ENCODE data around the gene RBL1. TPM values are rescaled to one million over a fixed set of nuclear protein-coding genes. Genes with fewer than 3 reads are reported as not detected.
A peak's percentile ranks its signal among the peaks of the same experiment; 100 is the strongest.

RBL1 gene
- total RNA-seq, result 10 to 100 TPM in 1 of 2 donors, 1 to 10 TPM in 1; 2.5 to 17.1 TPM

DNA sequence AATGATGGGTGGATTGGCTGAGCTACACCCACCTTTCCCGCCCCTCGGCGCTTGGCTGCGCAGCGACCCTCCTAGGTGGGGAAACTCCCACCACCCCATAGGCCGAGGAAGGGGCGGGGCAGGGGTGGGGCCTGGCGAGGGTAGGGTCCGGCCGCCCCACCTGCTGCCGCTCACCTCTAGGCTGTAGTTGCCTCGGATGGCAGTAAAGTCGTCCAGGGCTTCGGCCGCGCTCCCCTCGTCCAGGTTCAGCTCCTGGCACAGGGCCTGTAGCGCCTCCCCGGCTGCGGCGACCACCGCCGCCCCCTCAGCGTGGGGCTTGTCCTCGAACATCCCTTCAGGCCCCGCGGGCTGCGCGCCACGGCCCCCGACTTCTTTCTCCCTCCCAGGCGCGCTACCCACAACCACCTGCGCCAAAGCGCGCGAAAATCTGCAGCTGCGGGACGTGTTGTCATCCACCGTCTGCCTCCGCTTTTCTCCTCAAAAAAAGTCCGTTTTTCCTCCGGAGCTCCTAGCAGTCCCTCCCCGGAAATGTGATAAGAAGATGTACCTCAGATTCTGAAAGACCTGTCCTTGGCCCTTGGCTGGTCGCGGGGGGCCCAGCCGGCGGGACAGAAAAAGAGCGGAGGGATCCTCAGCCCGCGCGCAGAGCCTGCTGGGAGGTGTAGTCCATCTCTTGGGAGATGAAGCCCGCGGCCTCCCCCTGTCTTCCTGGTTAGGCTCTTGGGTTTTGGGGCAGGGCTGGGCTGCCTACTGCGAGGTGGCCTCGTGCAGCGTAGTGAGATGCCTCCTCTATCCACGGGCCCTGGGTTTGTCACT lies at the start of gene RBL1:
Gene RBL1, minus strand, starts transcription at position 399 of the 816 bp plus-strand sequence. Its CDS starts 69 bp downstream, at position 330.
- Histone ChIP-seq H3K9me3 (no peaks in the 10 kb centered on the region), H3K4me3 (peak within 1 kb of the TSS; percentile 82), H3K27ac (peak within 1 kb of the TSS; percentile 39 to 55), H3K4me1 (ENCODE audit: control insufficient read depth in 1 of 2, low read depth in 2 of 2) (peaks cover 8 to 15% of the 10 kb centered on the region in 2 donors), H3K27me3 (replicated peaks; ENCODE audit: insufficient read depth) (no peaks in the 10 kb centered on the region), H3K36me3 (no peaks in the 10 kb centered on the region)
- TF ChIP-seq, protein P1, sequence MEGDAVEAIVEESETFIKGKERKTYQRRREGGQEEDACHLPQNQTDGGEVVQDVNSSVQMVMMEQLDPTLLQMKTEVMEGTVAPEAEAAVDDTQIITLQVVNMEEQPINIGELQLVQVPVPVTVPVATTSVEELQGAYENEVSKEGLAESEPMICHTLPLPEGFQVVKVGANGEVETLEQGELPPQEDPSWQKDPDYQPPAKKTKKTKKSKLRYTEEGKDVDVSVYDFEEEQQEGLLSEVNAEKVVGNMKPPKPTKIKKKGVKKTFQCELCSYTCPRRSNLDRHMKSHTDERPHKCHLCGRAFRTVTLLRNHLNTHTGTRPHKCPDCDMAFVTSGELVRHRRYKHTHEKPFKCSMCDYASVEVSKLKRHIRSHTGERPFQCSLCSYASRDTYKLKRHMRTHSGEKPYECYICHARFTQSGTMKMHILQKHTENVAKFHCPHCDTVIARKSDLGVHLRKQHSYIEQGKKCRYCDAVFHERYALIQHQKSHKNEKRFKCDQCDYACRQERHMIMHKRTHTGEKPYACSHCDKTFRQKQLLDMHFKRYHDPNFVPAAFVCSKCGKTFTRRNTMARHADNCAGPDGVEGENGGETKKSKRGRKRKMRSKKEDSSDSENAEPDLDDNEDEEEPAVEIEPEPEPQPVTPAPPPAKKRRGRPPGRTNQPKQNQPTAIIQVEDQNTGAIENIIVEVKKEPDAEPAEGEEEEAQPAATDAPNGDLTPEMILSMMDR (IDR thresholded peaks at IDR 0.05), result no peak
- ATAC-seq (ENCODE audit: insufficient number of reproducible peaks, low FRiP score, low read depth) (peak; percentile 67), DNase-seq (ENCODE audit: low spot score) (peak; percentile 25)

DNA sequence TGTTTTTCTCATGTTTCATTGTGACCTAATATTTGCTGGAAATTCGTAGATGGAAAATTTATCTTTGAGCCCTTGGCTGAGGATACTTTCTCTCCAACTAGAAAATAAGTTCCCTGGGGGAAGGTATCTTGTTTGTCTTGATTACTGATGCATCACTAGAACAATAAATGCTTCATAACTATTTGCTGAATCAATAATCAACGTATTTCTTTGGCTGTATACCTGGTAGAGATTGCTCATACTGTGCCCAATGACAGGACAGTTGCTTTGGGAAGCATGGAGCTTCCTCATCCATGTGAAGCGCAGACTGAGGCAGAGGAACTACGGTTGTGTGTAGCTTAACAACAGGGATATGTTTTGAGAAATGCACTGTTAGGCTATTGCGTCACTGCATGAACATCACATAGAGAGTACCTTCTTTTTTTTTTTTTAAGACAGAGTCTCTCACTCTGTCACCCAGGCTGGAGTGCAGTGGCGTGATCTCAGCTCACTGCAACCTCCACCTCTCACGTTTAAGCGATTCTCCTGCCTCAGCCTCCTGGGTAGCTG lies 49.1 kb upstream of the RBL1 start:
- ATAC-seq (ENCODE audit: insufficient number of reproducible peaks, low FRiP score, low read depth) (no peak), DNase-seq (ENCODE audit: low spot score) (no peak)
- Histone ChIP-seq H3K9me3 (no peaks in the 10 kb centered on the region), H3K36me3 (no peaks in the 10 kb centered on the region), H3K27me3 (replicated peaks; ENCODE audit: insufficient read depth) (no peaks in the 10 kb centered on the region), H3K27ac (no peak overlapping the region), H3K4me1 (ENCODE audit: control insufficient read depth in 1 of 2, low read depth in 2 of 2) (no peaks in the 10 kb centered on the region), H3K4me3 (no peak overlapping the region)
- TF ChIP-seq, protein P1 (IDR thresholded peaks at IDR 0.05), result no peak

- H3K4me3 ChIP-seq, result no peak overlapping the region
- no peaks in the 10 kb centered on the region for H3K4me1 ChIP-seq (ENCODE audit: control insufficient read depth in 1 of 2, low read depth in 2 of 2)
- H3K36me3 ChIP-seq, result no peaks in the 10 kb centered on the region
- ATAC-seq (ENCODE audit: insufficient number of reproducible peaks, low FRiP score, low read depth) (no peak), DNase-seq (ENCODE audit: low spot score) (no peak)
- H3K27me3 ChIP-seq (replicated peaks; ENCODE audit: insufficient read depth), result no peaks in the 10 kb centered on the region
- H3K9me3 ChIP-seq, result no peaks in the 10 kb centered on the region
- no peak overlapping the region for H3K27ac ChIP-seq
- TF ChIP-seq, protein P1 (IDR thresholded peaks at IDR 0.05), result no peak
Measured at GRCh38 chr20:37142708-37143107, 46.9 kb upstream of the RBL1 start.

GRCh38 chr20:37137547-37137946 lies 41.8 kb upstream of the RBL1 start:
- no peak overlapping the region for H3K4me3 ChIP-seq
- H3K27me3 ChIP-seq (replicated peaks; ENCODE audit: insufficient read depth), result no peaks in the 10 kb centered on the region
- DNase-seq (ENCODE audit: low spot score) (no peak), ATAC-seq (ENCODE audit: insufficient number of reproducible peaks, low FRiP score, low read depth) (no peak)
- H3K4me1 ChIP-seq (ENCODE audit: control insufficient read depth in 1 of 2, low read depth in 2 of 2), result no peaks in the 10 kb centered on the region
- H3K27ac ChIP-seq, result no peak overlapping the region
- no peaks in the 10 kb centered on the region for H3K36me3 ChIP-seq
- TF ChIP-seq, protein P1 (IDR thresholded peaks at IDR 0.05), result no peak
- no peaks in the 10 kb centered on the region for H3K9me3 ChIP-seq

GRCh38 chr20:37133952-37134351 lies 38.2 kb upstream of the RBL1 start:
- TF ChIP-seq, protein P1 (IDR thresholded peaks at IDR 0.05), result no peak
- no peaks in the 10 kb centered on the region for H3K36me3 ChIP-seq
- DNase-seq (ENCODE audit: low spot score), result no peak
- no peaks in the 10 kb centered on the region for H3K4me1 ChIP-seq (ENCODE audit: control insufficient read depth in 1 of 2, low read depth in 2 of 2)
- no peak for ATAC-seq (ENCODE audit: insufficient number of reproducible peaks, low FRiP score, low read depth)
- no peaks in the 10 kb centered on the region for H3K27me3 ChIP-seq (replicated peaks; ENCODE audit: insufficient read depth)
- H3K9me3 ChIP-seq, result no peaks in the 10 kb centered on the region
- H3K4me3 ChIP-seq, result no peak overlapping the region
- no peak overlapping the region for H3K27ac ChIP-seq
